ENCODE measurements around the gene LRMDA.

- no peak for TF ChIP-seq CTCF (IDR thresholded peaks at IDR 0.05)
- no peak for TF ChIP-seq POLR2A (IDR thresholded peaks at IDR 0.05)
These were observed 963.8 kb downstream of the LRMDA start for GRCh38 chr10:76395251-76395650.
